Measurements from ENCODE around the gene RMDN3.

Gene RMDN3

GRCh38 chr15:40764629-40765103, 9.6 kb upstream of the RMDN3 start:
- DNase-seq (ENCODE audit: low read depth), result no peak
- TF ChIP-seq CTCF (IDR thresholded peaks at IDR 0.05; ENCODE audit: control insufficient read depth, insufficient read depth, low read depth, low read length, missing control alignments), result no peak
- H3K4me3 ChIP-seq (ENCODE audit: control insufficient read depth, low read depth, low read length), result peak overlapping the region; percentile 43

- no peak for DNase-seq (ENCODE audit: low read depth)
- peak; percentile 29 for TF ChIP-seq CTCF (IDR thresholded peaks at IDR 0.05; ENCODE audit: control insufficient read depth, insufficient read depth, low read depth, low read length, missing control alignments)
- H3K4me3 ChIP-seq (ENCODE audit: control insufficient read depth, low read depth, low read length), result peak within 1 kb of the TSS; percentile 43
Measured at GRCh38 chr15:40763801-40764628, 9.0 kb upstream of the RMDN3 start, which contains the start of gene GCHFR. Gene GCHFR (plus strand): TSS chr15:40764068. CDS start chr15:40764181, 113 bp downstream.

GRCh38 chr15:40762919-40763800, 8.1 kb upstream of the RMDN3 start:
- no peak for TF ChIP-seq CTCF (IDR thresholded peaks at IDR 0.05; ENCODE audit: control insufficient read depth, insufficient read depth, low read depth, low read length, missing control alignments)
- DNase-seq (ENCODE audit: low read depth), result no peak
- peak overlapping the region; percentile 43 for H3K4me3 ChIP-seq (ENCODE audit: control insufficient read depth, low read depth, low read length)

GRCh38 chr15:40759961-40760360, 4.9 kb upstream of the RMDN3 start:
- no peak overlapping the region for H3K4me3 ChIP-seq (ENCODE audit: control insufficient read depth, low read depth, low read length)
- TF ChIP-seq CTCF (IDR thresholded peaks at IDR 0.05; ENCODE audit: control insufficient read depth, insufficient read depth, low read depth, low read length, missing control alignments), result no peak
- no peak for DNase-seq (ENCODE audit: low read depth)

GRCh38 chr15:40756938-40757337, 1.9 kb upstream of the RMDN3 start:
- no peak overlapping the region for H3K4me3 ChIP-seq (ENCODE audit: control insufficient read depth, low read depth, low read length)
- TF ChIP-seq CTCF (IDR thresholded peaks at IDR 0.05; ENCODE audit: control insufficient read depth, insufficient read depth, low read depth, low read length, missing control alignments), result no peak
- no peak for DNase-seq (ENCODE audit: low read depth)

- TF ChIP-seq CTCF (IDR thresholded peaks at IDR 0.05; ENCODE audit: control insufficient read depth, insufficient read depth, low read depth, low read length, missing control alignments), result no peak
- peak overlapping the region; percentile 74 for H3K4me3 ChIP-seq (ENCODE audit: control insufficient read depth, low read depth, low read length)
- no peak for DNase-seq (ENCODE audit: low read depth)
Measured at GRCh38 chr15:40755812-40756208, 756 bp upstream of the RMDN3 start.
